K562 (cell line): ENCODE results near the gene ZCCHC9. TPM values are rescaled to one million over a fixed set of nuclear protein-coding genes. Genes with fewer than 3 reads are reported as not detected.

Experiments
- CBX1 ChIP-seq: sonication (generic); IDR thresholded peaks from 2 replicates; pipeline ENCODE4 v1.6.1; 2016; ENCODE audit warnings: antibody characterized with exemption, low read depth, mild to moderate bottlenecking
- RNF219 ChIP-seq: fragments of 250-450 bp; sonication (Bioruptor Pico); IDR thresholded peaks from 2 replicates; pipeline ENCODE4 v1.5.0; 2022; ENCODE audit warnings: mild to moderate bottlenecking
- SMAD3 ChIP-seq: fragments of 450-650 bp; formaldehyde crosslinking; conservative IDR thresholded peaks from 2 replicates; pipeline ENCODE4 v1.4.0; 2020; ENCODE audit warnings: mild to moderate bottlenecking
- SMARCA5 ChIP-seq: fragments of 450-650 bp; IDR thresholded peaks from 2 replicates; pipeline ENCODE4 v1.6.1; 2016
- TCFL5 ChIP-seq: fragments of 250-450 bp; sonication (Bioruptor Pico); conservative IDR thresholded peaks from 2 replicates; pipeline ENCODE4 v1.6.1; 2021; ENCODE audit warnings: mild to moderate bottlenecking, moderate library complexity, matching md5 sums
- ZKSCAN8 ChIP-seq: fragments of 200-800 bp; sonication (Bioruptor generic); IDR thresholded peaks from 2 replicates; pipeline ENCODE4 v1.6.1; 2016; ENCODE audit warnings: missing genetic modification characterization, missing compliant biosample characterization
- ZNF282 ChIP-seq: sonication (generic); formaldehyde crosslinking; IDR thresholded peaks from 2 replicates; pipeline ENCODE4 v1.8.1; 2023; ENCODE audit warnings: missing genetic modification reagents
- ZNF592 ChIP-seq: fragments of 450-650 bp; IDR thresholded peaks from 2 replicates; pipeline ENCODE4 v1.6.1; 2017; ENCODE audit warnings: antibody characterized with exemption, mild to moderate bottlenecking
- ZNF76 ChIP-seq: fragments of 250-450 bp; sonication (Bioruptor Pico); IDR thresholded peaks from 2 replicates; pipeline ENCODE4 v1.4.0; 2020; ENCODE audit warnings: mild to moderate bottlenecking, moderate library complexity, borderline replicate concordance
- polyA plus RNA-seq, 8 experiments: library from polyadenylated mRNA; depleted of rRNA in 4 of 8; stranded (reverse) in 5 of 8; unstranded in 3 of 8; fragments of >200 nt; fragmentation: Nextera tagmentation in 2 of 8; fragmentation: Illumina TruSeq in 1 of 8; extraction: Ambion mirVana in 2 of 8; extraction: Trizol in 1 of 8; gene quantifications; 2 replicates each; pipeline versions ENCODE4 v1.2.1 to v1.2.3, GENCODE V29; 2011 to 2014; ENCODE audit warnings: inconsistent platforms in 1 of 8, missing spikeins in 1 of 8
- total RNA-seq, 7 experiments: library from RNA; depleted of rRNA in 6 of 7; stranded (reverse); fragments of >200 nt in 6 of 7; fragmentation: Illumina TruSeq in 2 of 7; extraction: Trizol in 2 of 7; gene quantifications; 2 replicates each; pipeline versions ENCODE4 v1.2.1 to v1.2.3, GENCODE V29; 2011 to 2021; ENCODE audit warnings: low replicate concordance in 1 of 7
- TF ChIP-seq, protein P1 (sequence below): fragments of 250-450 bp; sonication (Bioruptor Pico); IDR thresholded peaks from 2 replicates; pipeline ENCODE4 v1.5.0; 2020; ENCODE audit warnings: mild to moderate bottlenecking
- TF ChIP-seq, protein P2 (sequence below): fragments of 450-650 bp; formaldehyde crosslinking; conservative IDR thresholded peaks from 2 replicates; pipeline ENCODE4 v1.4.0; 2022; ENCODE audit warnings: mild to moderate bottlenecking, missing genetic modification characterization
- TF ChIP-seq, protein P3 (sequence below): fragments of 450-650 bp; IDR thresholded peaks from 2 replicates; pipeline ENCODE4 v1.6.1; 2016; ENCODE audit warnings: borderline replicate concordance
- TF ChIP-seq, protein P4 (sequence below): sonication (generic); formaldehyde crosslinking; IDR thresholded peaks from 2 replicates; pipeline ENCODE4 v1.8.0; 2022; ENCODE audit warnings: mild to moderate bottlenecking, missing genetic modification reagents, borderline replicate concordance

The ZCCHC9 gene
- total and polyA plus RNA-seq, 9 of the 15 experiments (the other 6 are each of a cell fraction or from before 2014, with no cell fraction given), result 40.3 to 95.3 (median 59.9) TPM

GRCh38 chr5:81301271-81302015, at the start of gene ZCCHC9 (continued):
- no peak for TF ChIP-seq ZNF592
- no peak for TF ChIP-seq ZNF76 (CRISPR knock-in tag)
- no peak for TF ChIP-seq ZKSCAN8 (CRISPR knock-in tag)
- TF ChIP-seq SMAD3 (CRISPR knock-in tag), result no peak
- TF ChIP-seq CBX1, result peak; percentile 35; the same call in 1 of the 2 replicates
- TF ChIP-seq ZNF282, result no peak
- no peak for TF ChIP-seq TCFL5 (CRISPR knock-in tag)
- TF ChIP-seq, protein P1, sequence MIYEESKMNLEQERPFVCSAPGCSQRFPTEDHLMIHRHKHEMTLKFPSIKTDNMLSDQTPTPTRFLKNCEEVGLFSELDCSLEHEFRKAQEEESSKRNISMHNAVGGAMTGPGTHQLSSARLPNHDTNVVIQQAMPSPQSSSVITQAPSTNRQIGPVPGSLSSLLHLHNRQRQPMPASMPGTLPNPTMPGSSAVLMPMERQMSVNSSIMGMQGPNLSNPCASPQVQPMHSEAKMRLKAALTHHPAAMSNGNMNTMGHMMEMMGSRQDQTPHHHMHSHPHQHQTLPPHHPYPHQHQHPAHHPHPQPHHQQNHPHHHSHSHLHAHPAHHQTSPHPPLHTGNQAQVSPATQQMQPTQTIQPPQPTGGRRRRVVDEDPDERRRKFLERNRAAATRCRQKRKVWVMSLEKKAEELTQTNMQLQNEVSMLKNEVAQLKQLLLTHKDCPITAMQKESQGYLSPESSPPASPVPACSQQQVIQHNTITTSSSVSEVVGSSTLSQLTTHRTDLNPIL (CRISPR knock-in tag), result no peak
- TF ChIP-seq, protein P2, sequence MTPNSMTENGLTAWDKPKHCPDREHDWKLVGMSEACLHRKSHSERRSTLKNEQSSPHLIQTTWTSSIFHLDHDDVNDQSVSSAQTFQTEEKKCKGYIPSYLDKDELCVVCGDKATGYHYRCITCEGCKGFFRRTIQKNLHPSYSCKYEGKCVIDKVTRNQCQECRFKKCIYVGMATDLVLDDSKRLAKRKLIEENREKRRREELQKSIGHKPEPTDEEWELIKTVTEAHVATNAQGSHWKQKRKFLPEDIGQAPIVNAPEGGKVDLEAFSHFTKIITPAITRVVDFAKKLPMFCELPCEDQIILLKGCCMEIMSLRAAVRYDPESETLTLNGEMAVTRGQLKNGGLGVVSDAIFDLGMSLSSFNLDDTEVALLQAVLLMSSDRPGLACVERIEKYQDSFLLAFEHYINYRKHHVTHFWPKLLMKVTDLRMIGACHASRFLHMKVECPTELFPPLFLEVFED (CRISPR knock-in tag), result no peak
- TF ChIP-seq, protein P3, sequence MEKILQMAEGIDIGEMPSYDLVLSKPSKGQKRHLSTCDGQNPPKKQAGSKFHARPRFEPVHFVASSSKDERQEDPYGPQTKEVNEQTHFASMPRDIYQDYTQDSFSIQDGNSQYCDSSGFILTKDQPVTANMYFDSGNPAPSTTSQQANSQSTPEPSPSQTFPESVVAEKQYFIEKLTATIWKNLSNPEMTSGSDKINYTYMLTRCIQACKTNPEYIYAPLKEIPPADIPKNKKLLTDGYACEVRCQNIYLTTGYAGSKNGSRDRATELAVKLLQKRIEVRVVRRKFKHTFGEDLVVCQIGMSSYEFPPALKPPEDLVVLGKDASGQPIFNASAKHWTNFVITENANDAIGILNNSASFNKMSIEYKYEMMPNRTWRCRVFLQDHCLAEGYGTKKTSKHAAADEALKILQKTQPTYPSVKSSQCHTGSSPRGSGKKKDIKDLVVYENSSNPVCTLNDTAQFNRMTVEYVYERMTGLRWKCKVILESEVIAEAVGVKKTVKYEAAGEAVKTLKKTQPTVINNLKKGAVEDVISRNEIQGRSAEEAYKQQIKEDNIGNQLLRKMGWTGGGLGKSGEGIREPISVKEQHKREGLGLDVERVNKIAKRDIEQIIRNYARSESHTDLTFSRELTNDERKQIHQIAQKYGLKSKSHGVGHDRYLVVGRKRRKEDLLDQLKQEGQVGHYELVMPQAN, result peak; percentile 57
- TF ChIP-seq RNF219 (CRISPR knock-in tag), result no peak
- no peak for TF ChIP-seq SMARCA5
- TF ChIP-seq, protein P4, sequence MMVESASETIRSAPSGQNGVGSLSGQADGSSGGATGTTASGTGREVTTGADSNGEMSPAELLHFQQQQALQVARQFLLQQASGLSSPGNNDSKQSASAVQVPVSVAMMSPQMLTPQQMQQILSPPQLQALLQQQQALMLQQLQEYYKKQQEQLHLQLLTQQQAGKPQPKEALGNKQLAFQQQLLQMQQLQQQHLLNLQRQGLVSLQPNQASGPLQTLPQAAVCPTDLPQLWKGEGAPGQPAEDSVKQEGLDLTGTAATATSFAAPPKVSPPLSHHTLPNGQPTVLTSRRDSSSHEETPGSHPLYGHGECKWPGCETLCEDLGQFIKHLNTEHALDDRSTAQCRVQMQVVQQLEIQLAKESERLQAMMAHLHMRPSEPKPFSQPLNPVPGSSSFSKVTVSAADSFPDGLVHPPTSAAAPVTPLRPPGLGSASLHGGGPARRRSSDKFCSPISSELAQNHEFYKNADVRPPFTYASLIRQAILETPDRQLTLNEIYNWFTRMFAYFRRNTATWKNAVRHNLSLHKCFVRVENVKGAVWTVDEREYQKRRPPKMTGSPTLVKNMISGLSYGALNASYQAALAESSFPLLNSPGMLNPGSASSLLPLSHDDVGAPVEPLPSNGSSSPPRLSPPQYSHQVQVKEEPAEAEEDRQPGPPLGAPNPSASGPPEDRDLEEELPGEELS (CRISPR knock-in tag), result no peak
